HEK293T (cell line): ENCODE data around the gene SNRNP200.

Experiments
- BHLHE40 ChIP-seq: fragments of 450-650 bp; IDR thresholded peaks from 2 replicates; pipeline ENCODE4 v1.6.1; 2016; ENCODE audit warnings: mild to moderate bottlenecking, moderate library complexity, borderline replicate concordance
- CTBP1 ChIP-seq: fragments of 450-650 bp; IDR thresholded peaks from 2 replicates; pipeline ENCODE4 v1.6.1; 2016; ENCODE audit warnings: borderline replicate concordance
- ELF4 ChIP-seq: fragments of 450-650 bp; IDR thresholded peaks from 2 replicates; pipeline ENCODE4 v1.6.1; 2017; ENCODE audit warnings: antibody characterized with exemption
- FOXA1 ChIP-seq: fragments of 450-650 bp; IDR thresholded peaks from 2 replicates; pipeline ENCODE4 v1.6.1; 2016; ENCODE audit warnings: mild to moderate bottlenecking
- FOXK2 ChIP-seq: fragments of 450-650 bp; IDR thresholded peaks from 2 replicates; pipeline ENCODE4 v1.6.1; 2016; ENCODE audit warnings: mild to moderate bottlenecking
- FOXM1 ChIP-seq: fragments of 450-650 bp; IDR thresholded peaks from 2 replicates; pipeline ENCODE4 v1.6.1; 2017; ENCODE audit warnings: mild to moderate bottlenecking, borderline replicate concordance
- LEF1 ChIP-seq: fragments of 450-650 bp; IDR thresholded peaks from 2 replicates; pipeline ENCODE4 v1.6.1; 2017; ENCODE audit warnings: mild to moderate bottlenecking, borderline replicate concordance
- PKNOX1 ChIP-seq: fragments of 450-650 bp; IDR thresholded peaks from 2 replicates; pipeline ENCODE4 v1.6.1; 2016
- SP1 ChIP-seq: fragments of 450-650 bp; IDR thresholded peaks from 2 replicates; pipeline ENCODE4 v1.6.1; 2017

DNA sequence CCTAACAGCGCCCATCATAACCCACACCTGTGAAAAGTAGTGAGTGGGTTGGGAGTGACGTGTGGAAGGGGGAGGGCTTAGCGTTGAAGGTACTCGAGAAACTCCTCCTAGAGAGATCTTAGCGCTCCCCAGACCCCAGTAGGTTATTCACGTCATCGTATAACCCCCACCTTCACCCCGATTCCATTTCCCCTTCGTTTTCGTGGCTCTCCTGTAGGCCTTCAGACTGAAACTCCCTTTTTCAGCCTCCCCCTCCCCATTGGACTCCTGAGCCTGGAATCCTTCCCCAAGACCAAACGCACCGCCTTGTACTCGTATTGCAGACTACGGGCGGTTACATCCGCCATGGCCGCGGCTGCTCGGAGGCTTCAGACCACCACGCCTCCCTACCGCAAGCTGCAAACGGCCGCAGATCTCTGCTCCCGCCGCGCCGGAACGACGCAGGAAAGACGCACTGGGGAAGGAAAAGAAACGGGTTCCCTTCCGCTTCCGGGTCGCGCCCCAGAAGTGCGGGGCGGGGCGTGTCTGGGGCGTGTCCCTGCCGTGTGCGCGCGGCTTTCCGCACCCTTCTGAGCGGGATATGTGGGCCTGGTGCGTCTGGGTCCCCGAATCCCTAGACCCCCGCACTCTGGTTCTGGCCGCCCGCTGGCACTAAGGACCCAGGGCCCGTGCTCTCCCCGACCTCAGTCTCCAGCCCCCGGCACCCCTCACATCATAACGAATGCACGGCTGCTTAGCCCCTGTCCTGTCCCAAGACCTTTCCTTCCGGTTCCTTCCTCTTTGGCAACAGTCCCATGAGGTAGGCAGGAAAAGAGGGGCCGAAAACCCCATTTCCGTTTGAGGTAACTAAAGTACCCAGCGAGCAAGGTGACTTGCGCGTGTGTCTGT, at the start of gene SNRNP200:
- TF ChIP-seq SP1 (no peak), PKNOX1 (peak; percentile 45; the same call in 1 of the 2 replicates), BHLHE40 (no peak), CTBP1 (peak; percentile 72; the same call in 1 of the 2 replicates), FOXA1 (no peak), FOXM1 (no peak), LEF1 (no peak), ELF4 (peak; percentile 80), FOXK2 (no peak)
